GM21723 (cell line): ENCODE measurements around the gene DBR1.
A peak's percentile ranks its signal among the peaks of the same experiment; 100 is the strongest.

ENCODE experiments used
- ATAC-seq: cut with Tn5 transposase; IDR thresholded peaks from one replicate; pipeline ENCODE4 v1.9.1; 2021; ENCODE audit warnings: mild to moderate bottlenecking, moderate library complexity; ENCODE audit not compliant: unreplicated experiment

The DBR1 gene

GRCh38 chr3:138125548-138126221, 49.0 kb downstream of the DBR1 start:
- ATAC-seq = no peak

DNA sequence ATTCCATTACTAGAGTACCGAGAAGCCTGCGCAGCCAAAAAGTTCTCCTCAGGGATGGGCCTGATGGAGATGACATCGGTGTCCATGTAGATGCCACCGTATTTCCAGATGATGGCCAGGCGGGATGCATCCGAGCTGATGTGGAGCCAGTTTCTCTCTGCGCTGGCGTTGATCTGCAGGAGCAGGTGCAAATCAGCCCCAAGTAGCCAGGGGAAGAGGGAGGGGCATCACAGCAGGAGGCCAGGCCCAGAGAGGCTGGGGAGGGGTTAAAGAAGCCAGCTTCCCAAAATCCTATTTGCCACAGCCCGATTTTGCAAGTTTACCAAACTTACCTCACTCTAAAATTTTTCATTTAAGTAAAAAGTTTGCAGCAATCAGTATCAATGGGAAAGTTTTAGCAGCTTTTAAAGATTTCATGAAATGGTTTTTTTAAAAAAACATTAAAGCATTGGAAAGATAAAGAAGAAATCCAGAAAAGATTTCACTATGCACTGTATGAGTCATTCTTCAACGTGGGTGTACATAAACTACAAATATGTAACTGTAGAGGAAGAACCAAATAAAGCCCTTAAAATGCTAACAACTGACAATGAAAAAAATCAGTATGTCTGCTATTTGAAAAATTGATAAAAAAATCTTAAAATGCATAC, 49.9 kb downstream of the DBR1 start:
- ATAC-seq = no peak

DNA sequence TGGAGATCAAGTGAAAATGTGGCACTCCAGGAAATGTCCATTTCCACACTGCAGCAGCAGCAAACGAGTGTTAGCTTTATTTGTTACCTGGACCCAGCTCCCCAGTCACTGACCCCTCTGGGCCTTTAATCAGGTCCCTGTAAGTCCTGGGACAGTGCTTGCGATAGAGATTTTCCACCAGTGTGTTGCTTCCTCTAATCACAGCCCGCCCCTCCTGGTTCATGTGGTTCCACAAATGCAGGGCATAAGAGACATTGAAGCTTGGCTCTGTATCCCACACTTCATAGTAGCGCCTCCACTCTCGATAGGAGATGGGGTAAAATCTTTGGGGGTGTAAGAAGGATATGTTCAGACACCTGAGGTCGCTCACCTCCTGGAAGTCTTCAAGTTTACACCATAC, 50.5 kb downstream of the DBR1 start:
- no peak for ATAC-seq

DNA sequence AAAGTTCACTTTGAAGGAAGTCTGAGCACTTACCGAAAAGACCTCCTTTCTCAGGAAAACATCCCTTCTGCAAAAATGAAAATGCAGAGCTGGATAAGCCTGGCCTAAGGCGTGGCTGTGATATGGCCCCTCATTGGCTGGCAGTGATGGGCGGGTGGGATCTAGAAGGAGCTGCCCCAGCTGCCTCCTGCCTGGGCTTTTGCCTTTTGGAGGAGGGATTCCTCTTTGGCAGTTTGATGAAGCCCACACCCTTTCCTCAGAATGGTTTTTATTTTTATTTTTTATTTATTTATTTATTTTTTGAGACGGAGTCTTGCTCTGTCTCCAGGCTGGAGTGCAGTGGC, 55.3 kb downstream of the DBR1 start:
- no peak for ATAC-seq

DNA sequence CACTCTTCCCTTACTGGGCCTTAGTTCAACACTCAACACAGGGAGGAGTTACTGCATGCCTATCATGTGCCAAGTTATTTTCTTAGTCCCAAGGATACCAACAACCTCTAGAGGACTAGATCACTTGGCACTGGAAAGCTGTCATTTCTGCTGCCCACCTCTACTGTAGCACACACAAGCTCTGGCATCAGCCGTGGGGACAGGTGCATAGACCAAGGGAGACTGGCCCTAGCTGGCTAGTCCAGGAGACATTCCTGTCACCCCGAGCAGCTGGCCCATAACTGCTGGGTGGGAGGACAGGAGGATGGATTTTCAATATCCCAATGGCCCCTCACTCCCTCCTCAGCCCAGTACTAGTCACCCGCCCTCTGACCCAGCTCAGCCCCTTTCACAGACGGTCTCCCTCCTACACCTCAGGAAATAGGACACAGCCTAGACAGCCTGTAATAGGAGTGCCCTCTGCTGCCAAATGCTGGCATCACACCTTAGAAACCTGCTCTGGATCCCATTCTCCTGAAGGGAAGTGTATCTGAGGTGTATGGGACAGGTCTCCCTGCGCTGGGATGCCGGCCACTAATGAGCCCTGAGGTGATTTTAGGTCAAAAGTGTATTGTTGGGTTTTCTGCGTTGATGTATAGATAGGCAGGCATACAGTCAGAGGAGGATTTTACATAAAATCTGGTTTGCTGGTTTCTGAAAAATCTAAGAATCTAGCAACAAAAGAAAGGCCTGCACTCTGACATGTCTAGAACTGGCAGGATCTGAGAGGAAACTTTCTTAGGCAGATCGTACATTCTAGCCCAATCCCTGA, 55.9 kb downstream of the DBR1 start:
- peak; percentile 75 for ATAC-seq

DNA sequence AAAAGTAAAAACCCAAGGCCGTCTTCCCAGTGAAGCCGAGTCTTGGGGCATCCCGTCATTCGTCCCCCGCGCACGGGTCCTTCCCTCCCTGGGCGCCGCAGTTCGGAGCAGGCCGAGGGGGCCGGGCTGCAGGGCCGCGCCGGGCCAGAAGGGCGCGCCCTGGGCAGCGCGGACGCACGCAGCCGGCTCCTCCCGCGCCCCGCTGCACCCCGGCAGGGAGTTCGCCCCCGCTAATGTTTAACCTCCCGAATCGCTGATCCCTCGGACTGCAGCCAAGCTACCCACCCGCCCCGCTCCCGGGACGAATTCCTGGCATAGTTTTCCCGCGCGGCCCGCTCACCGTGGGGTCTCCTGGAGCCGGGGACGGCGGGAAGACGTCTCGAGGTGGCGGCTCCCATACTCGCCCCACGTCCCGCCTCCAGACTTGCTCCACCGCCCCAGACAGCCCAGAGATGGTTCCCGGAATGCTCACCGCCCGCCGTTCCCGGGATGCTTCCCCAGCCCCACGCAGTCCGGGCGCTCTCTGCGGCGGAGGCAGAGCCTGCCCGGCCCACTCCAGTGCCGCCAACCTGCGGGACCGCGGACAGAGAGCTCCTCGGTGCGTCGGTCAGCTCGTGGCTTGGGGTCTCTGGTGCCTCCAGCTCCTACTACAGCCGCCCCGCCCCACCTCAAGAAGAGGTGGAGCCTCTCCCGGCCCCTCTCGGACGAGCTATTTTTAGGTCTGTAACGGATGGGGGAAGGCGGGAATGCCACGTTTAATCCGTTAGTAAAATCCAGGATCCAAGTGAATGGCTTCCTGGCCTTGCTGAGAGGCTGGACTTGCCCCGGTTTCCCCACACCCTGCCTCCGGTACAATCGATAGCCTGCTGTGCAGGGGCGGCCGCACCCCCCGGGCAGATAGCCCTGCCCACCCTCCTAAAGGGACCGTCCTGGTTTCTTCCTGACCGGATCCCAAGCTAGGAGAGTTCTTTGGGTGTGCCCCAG, 59.4 kb downstream of the DBR1 start, which contains the start of gene DZIP1L:
Gene DZIP1L, minus strand, starts transcription at position 621 of the 984 bp plus-strand sequence. CDS start 11,637 bp downstream, outside the sequence.
- ATAC-seq = peak; percentile 85

DNA sequence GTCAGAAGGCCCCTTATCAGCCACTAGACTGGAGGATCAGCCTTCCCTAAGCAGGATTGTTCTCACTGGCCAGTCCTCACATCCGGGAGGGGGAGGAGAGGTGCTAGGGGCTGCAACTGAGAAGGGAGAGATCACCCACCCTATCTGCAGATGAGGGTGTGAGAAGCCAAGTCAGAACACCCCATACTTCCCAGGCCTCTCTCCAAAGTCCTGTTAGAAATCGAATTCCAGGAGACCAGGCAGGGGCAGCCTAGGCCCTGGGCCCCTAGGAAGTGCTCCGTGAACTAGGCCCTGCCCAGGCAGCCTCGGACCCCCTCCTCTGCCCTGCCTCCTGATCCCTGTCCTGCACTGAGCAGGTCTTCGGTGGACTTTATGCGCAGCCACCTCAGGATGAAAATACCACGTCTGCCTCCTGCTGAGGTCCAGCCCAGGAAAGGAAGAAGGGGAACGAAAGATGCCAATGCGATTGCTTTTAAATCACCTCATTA, 60.2 kb downstream of the DBR1 start:
- ATAC-seq = no peak

DNA sequence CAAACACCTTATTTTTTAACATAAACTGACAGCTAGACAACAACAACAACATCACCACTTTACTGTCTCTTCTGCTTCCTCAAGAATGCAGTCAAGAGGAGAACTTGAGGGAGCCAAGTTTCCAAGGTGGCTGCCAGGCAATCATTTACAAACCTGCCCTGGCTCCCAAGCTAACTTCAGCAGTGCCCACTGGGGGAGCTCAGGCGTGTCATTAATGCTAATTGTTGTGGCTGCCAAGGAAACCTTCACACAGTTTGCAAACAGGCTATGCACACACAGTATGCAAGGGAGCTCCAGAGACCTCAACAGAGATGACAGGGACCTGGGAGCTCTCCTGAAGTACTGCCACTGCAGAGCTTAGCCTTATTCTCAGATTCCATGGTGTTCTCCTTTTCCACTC, 61.4 kb downstream of the DBR1 start:
- no peak for ATAC-seq

GRCh38 chr3:138112362-138112761, 62.4 kb downstream of the DBR1 start:
- ATAC-seq = no peak
